Activated CD4-positive, alpha-beta memory T cell treated with anti-CD3 and anti-CD28 coated beads for 36 hours (primary cell): ENCODE data around the gene APP. TPM values are rescaled to one million over a fixed set of nuclear protein-coding genes. Genes with fewer than 3 reads are reported as not detected.

Experiments
- CTCF ChIA-PET: fragments of 350-600 bp; sonication (Branson Sonifier 250); formaldehyde crosslinking; loops from one replicate; lab custom pipeline; 2021; ENCODE audit warnings: antibody characterized with exemption, inconsistent platforms; lab: Charles Lee
- POLR2A ChIA-PET: fragments of 350-600 bp; sonication (Branson Sonifier 250); formaldehyde crosslinking; loops from one replicate; lab custom pipeline; 2021; ENCODE audit warnings: antibody characterized with exemption; lab: Charles Lee
- DNase-seq: peaks from one replicate; pipeline ENCODE4 v3.0.0-alpha.2; 2020
- H3K27ac Mint-ChIP-seq: one replicate; pipeline ENCODE4 v1.8.0; 2021; ENCODE audit warnings: mixed read lengths
- H3K27me3 Mint-ChIP-seq: one replicate; pipeline ENCODE4 v1.8.0; 2021; ENCODE audit warnings: mixed read lengths
- H3K36me3 Mint-ChIP-seq: one replicate; pipeline ENCODE4 v1.8.0; 2021; ENCODE audit warnings: mixed read lengths
- H3K4me1 Mint-ChIP-seq: one replicate; pipeline ENCODE4 v1.8.0; 2021; ENCODE audit warnings: low read depth, mixed read lengths
- H3K4me3 Mint-ChIP-seq: one replicate; pipeline ENCODE4 v1.8.0; 2021; ENCODE audit warnings: mild to moderate bottlenecking, mixed read lengths
- H3K9me3 Mint-ChIP-seq: one replicate; pipeline ENCODE4 v1.8.0; 2021; ENCODE audit warnings: mixed read lengths
- intact Hi-C: fragments of 100-400 bp; cut with micrococcal nuclease; formaldehyde crosslinking; loops from one replicate; pipeline ENCODE4 v1.15.1; 2023
- total RNA-seq, 2 experiments: library from RNA; stranded (reverse); gene quantifications; one replicate each; pipeline ENCODE4 v1.2.3, GENCODE V29; 2021

APP gene
- total RNA-seq, 2 experiments from 2014 or later, result 46.3 to 47.1 TPM

DNA sequence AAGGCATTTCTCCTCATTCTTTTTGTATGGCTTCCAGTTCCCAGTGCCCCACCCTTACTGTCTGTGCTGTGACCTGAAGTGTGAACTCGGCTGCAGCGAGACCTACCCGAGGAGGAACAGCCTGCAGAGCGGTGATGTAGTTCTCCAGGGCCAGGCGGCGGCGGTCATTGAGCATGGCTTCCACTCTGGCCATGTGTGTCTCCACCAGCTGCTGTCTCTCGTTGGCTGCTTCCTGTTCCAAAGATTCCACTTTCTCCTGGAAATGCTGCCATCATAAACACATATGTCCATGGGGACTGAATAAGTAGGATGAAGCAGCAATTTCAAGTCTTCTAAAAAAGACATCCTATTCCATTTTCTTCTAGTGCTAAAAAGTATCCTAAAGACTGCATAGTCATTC, 195.6 kb downstream of the APP start:
- Mint-ChIP-seq H3K9me3 (no peaks in the 10 kb centered on the region), H3K4me1 (peaks cover 10% of the 10 kb centered on the region), H3K36me3 (peaks cover 53% of the 10 kb centered on the region), H3K27me3 (no peaks in the 10 kb centered on the region), H3K4me3 (no peak overlapping the region), H3K27ac (no peak overlapping the region)
- intact Hi-C loops, result loop anchor here (10.0 kb wide), 1 partner anchor 190 kb away; no protein-coding TSS in a partner anchor
- POLR2A ChIA-PET, result no interaction called here
- CTCF ChIA-PET, result no interaction called here
- DNase-seq, result no peak

DNA sequence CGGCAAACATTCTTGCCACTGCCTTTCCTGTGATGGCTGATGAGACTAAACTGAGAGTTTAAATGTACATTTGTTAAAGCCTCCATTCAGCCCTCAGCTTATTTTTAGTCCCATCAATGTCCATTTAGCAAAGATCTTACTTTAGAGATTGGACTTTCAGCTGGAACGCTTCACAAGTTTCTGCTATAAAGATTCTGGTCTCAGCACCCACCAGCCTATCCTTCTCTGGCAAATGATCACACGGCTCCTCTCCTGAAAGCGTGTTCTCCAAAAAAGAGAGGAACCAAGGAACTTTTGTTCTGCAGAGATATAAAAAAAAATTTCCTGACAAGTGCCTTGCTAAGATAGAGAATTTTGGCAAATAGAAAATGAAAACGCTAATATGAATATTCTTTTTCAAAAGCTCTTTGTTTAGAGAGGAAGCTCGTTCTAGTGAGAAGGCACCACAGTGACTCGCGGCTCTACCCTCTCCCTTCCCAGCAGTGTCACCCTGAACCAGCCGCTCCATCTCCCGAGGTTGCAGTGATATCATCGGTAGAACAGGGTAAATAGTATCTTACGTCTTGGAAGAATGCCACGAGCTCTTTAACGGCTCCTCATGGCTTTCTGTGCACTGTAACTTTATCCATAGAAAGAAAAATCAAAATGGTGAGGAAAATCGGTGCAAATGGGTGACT, 200.2 kb downstream of the APP start:
- ChIA-PET POLR2A (no interaction called here), CTCF (no interaction called here)
- Mint-ChIP-seq H3K27me3 (no peaks in the 10 kb centered on the region), H3K4me1 (peaks cover 8% of the 10 kb centered on the region), H3K4me3 (no peak overlapping the region), H3K9me3 (no peaks in the 10 kb centered on the region), H3K27ac (no peak overlapping the region), H3K36me3 (peaks cover 46% of the 10 kb centered on the region)
- intact Hi-C loops, result loop anchor here (10.0 kb wide), 1 partner anchor 194 kb away; no protein-coding TSS in a partner anchor
- no peak for DNase-seq

DNA sequence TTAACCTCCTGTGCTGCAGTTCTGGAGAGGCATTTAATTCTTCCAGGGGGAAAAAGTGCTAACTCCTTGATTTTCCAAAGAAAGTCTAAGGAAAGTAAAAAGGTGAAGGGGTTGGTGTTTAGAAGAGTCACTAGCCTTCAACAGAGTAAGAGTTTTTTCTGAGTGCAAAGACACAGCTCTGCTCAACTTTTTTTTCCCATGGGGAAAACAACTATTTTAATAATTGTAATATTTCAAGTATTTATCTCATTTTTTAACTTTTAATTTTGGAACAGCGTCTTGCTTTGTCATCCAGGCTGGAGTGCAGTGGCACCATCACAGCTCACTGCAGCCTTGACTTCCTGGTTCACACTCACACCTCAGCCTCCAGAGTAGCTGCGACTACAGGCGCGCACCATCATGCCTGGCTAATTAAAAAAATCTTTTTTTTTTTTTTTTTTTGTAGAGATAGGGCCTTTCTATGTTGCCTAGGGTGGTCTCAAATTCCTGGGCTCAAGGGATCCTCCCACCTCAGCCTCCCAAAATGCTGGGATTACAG, 202.6 kb downstream of the APP start:
- H3K4me1 Mint-ChIP-seq, result peaks cover 8% of the 10 kb centered on the region
- no peak for DNase-seq
- peaks cover 32% of the 10 kb centered on the region for H3K36me3 Mint-ChIP-seq
- no peaks in the 10 kb centered on the region for H3K9me3 Mint-ChIP-seq
- no peak overlapping the region for H3K4me3 Mint-ChIP-seq
- H3K27me3 Mint-ChIP-seq, result no peaks in the 10 kb centered on the region
- intact Hi-C loops, result no loop called here
- H3K27ac Mint-ChIP-seq, result no peak overlapping the region
- POLR2A ChIA-PET, result interaction anchor here (0.6 kb wide), 1 partner anchor 59 kb away, joined by 3 read pairs; no protein-coding TSS in a partner anchor
- CTCF ChIA-PET, result no interaction called here

DNA sequence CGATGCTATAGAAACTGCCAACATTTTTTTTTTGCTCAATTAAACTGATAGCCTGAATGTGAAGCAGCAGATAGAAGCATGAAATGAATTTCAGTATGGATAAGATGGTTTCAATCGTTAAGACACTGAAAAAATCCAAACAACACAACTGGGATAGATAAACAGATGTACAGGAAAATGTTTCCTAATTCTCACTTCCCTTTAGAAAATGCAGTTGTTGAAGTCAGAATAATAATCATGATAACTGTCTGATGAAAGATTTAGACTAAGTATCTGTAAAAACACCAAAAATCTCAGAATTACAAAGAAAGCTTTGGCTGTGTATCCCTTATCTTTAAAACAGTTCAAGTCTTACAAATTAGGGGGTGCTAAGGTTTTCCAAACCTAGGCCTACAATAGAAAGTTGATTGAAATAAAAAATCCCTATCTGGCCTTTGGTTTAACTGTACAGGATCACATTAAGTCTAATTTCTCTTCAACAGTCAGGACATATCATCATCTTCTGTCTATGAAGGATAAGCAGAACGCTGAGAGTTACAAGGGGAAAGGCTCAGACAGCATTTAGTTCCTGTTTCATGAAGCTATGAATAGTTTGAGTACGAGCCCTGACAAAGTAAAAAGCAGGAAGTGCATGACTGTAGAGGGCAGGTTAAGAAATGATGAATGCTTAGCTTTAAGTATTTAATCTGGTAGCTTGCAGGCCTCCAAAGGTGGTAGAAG, 203.2 kb downstream of the APP start:
- ChIA-PET CTCF (interaction anchor here (0.5 kb wide), 1 partner anchor 226 kb away, joined by 3 read pairs; no protein-coding TSS in a partner anchor), POLR2A (interaction anchor here (0.6 kb wide), 1 partner anchor 59 kb away, joined by 3 read pairs; no protein-coding TSS in a partner anchor)
- intact Hi-C loops, result no loop called here
- DNase-seq, result no peak
- Mint-ChIP-seq H3K27me3 (no peaks in the 10 kb centered on the region), H3K9me3 (no peaks in the 10 kb centered on the region), H3K4me3 (no peak overlapping the region), H3K27ac (no peak overlapping the region), H3K4me1 (peaks cover 8% of the 10 kb centered on the region), H3K36me3 (peaks cover 28% of the 10 kb centered on the region)

DNA sequence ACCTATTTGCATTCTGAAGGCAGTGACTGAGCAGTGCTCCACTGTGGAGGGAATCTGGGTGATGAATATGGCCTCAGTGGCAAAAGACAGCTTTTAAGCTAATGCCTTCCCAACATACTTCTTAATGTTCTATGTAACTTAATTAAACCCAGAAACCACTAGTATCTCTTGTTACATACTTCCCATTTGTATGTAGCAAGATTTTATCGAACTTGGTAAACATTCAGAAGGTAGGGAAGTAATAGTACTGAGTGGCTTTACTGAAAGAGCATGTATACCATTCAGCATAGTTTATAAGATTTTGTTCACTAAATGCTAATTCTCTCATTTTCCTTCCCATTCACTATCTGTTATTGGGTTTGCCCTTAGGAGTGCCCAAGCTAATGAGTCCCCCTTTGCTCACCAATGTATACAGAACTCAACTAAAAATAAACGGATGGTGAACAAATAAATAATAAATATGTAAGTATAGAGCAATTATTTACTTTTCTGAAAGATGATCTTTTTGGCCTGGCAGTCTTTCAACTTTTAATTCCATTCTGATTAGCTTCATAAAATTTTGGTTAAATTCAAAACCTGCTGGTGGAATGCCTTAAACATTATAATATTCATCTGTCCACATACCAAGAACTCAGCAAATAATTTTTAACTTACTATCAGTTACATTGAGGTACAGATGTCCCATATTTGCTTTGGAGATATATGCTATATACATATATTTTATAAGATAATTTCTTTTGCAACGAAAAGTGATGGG, 204.4 kb downstream of the APP start:
- no peak overlapping the region for H3K27ac Mint-ChIP-seq
- ChIA-PET CTCF (no interaction called here), POLR2A (no interaction called here)
- peaks cover 8% of the 10 kb centered on the region for H3K4me1 Mint-ChIP-seq
- H3K36me3 Mint-ChIP-seq, result peaks cover 17% of the 10 kb centered on the region
- intact Hi-C loops, result no loop called here
- H3K4me3 Mint-ChIP-seq, result no peak overlapping the region
- no peak for DNase-seq
- H3K27me3 Mint-ChIP-seq, result no peaks in the 10 kb centered on the region
- no peaks in the 10 kb centered on the region for H3K9me3 Mint-ChIP-seq

DNA sequence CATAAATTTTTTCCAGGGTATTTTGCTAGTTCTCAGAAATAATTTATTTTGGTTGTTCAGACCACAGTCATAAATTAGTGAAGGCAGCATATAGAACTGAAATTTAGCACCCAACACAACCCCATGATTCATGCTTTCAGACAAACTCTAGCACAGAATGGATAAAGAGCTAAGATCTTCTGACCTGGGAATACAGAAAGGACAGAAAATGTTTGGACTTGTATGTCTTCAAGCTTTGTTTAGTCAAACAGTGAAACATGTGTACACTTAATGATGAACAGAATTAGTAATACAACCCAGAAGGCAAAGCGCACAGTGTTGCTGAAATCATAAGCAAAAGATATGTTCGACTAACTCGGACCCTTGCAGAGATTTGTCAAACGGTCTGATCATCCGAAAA, 205.6 kb downstream of the APP start:
- Mint-ChIP-seq H3K27me3 (no peaks in the 10 kb centered on the region), H3K36me3 (peaks cover 9% of the 10 kb centered on the region), H3K4me1 (peaks cover 8% of the 10 kb centered on the region), H3K4me3 (no peak overlapping the region), H3K9me3 (no peaks in the 10 kb centered on the region), H3K27ac (no peak overlapping the region)
- POLR2A ChIA-PET, result no interaction called here
- intact Hi-C loops, result no loop called here
- DNase-seq, result no peak
- CTCF ChIA-PET, result no interaction called here

DNA sequence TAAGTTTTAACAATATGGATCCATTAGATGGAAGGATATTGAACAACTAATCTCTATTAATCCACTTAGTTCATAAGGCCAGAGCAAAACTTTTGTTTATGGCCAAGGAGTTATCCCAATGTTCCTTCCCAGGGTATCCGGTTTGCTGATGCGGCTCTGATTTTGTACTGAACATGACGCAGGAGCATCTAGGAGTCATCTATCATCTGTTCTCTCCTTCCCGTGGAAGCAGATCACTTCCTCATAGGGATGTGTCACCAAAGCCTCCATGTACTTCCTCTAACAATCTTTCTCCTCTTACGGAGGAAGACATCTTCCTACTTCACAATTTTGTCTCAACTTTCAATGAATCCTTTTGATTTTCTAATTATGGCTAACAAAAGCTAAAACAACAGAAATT, 206.6 kb downstream of the APP start:
- POLR2A ChIA-PET, result no interaction called here
- Mint-ChIP-seq H3K9me3 (no peaks in the 10 kb centered on the region), H3K36me3 (peaks cover 9% of the 10 kb centered on the region), H3K4me1 (peaks cover 8% of the 10 kb centered on the region), H3K27ac (no peak overlapping the region), H3K27me3 (no peaks in the 10 kb centered on the region), H3K4me3 (no peak overlapping the region)
- CTCF ChIA-PET, result no interaction called here
- intact Hi-C loops, result no loop called here
- DNase-seq, result no peak

DNA sequence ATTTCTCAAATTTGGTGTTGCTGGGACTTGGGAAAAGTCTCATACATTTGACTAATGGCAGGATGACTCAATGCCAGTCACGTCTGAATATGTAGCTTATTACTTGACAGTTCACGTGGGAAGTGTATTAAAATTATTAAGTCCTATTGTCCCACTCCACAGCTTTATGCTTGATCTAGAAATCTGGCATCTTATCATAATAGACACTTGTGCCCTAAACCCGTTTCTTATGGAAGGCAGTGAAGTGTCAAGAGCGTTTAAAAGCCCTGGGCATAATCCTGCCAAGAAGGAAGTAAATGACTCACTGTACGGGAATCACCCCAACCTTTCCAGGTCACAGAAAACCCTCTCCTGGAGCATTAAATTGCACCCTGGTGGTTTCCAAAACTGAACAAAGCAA, 207.4 kb downstream of the APP start:
- no peak for DNase-seq
- H3K27ac Mint-ChIP-seq, result no peak overlapping the region
- intact Hi-C loops, result no loop called here
- POLR2A ChIA-PET, result no interaction called here
- H3K27me3 Mint-ChIP-seq, result no peaks in the 10 kb centered on the region
- CTCF ChIA-PET, result no interaction called here
- H3K4me1 Mint-ChIP-seq, result peaks cover 5% of the 10 kb centered on the region
- no peaks in the 10 kb centered on the region for H3K9me3 Mint-ChIP-seq
- H3K4me3 Mint-ChIP-seq, result no peak overlapping the region
- peaks cover 6% of the 10 kb centered on the region for H3K36me3 Mint-ChIP-seq

DNA sequence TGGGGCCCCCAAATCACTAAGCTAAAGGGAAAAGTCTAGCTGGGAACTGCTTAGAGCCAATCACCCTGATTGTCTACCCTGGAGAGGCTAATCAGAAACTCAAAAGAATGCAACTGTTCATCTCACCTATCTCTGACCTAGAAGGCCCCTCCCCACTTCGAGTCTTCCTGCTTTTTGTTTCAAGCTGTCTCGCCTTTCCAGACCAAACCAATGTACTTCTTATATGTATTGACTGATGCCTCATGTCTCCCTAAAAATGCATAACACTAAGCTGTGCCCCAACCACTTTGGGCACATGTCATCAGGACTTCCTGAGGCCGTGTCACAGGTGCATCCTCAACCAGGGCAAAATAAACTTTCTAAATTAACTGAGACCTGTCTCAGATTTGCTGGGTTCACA, 209.5 kb downstream of the APP start:
- no peaks in the 10 kb centered on the region for H3K9me3 Mint-ChIP-seq
- intact Hi-C loops, result no loop called here
- no peak overlapping the region for H3K27ac Mint-ChIP-seq
- H3K27me3 Mint-ChIP-seq, result no peaks in the 10 kb centered on the region
- no peak overlapping the region for H3K4me3 Mint-ChIP-seq
- ChIA-PET POLR2A (no interaction called here), CTCF (no interaction called here)
- no peak for DNase-seq
- H3K4me1 Mint-ChIP-seq, result no peaks in the 10 kb centered on the region
- peaks cover 7% of the 10 kb centered on the region for H3K36me3 Mint-ChIP-seq

DNA sequence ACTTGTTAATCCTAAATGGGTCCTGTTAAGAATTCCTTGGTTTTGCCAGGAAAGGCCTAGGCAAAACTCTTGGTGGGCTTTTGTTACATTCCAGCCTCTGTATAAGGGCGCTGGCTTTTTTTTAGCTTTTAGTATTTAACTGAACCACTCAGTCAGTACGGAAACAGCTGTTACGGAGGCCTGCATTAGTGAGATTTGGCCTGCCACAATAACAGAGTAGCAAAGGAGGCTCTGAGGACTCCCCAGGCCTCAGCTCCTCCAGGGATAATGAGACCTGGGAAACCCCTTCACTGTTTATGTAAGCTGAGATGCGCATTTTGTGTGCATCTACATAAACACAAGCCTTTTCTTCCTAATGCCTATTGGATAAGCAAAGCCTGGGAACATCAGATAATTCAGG, 210.2 kb downstream of the APP start:
- CTCF ChIA-PET, result no interaction called here

DNA sequence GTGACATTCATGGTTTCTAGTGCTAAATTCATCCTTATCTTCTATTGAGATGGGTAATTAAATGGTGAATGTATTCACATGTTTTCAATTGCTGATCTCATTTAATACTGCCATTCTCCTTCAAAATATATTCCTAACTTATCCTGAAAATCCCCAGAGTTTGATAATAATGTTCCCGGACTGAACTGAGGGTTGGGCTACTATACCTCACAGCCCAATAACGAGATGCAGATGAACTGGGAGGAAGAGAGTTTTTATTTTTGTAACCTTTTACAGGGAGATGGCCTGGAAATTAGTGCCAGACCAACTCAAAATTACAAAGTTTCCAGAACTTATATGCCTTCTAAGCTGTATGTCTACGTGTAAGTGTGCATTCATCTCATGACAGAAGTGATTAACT, 210.8 kb downstream of the APP start:
- intact Hi-C loops, result no loop called here
- no peaks in the 10 kb centered on the region for H3K4me1 Mint-ChIP-seq
- no peaks in the 10 kb centered on the region for H3K9me3 Mint-ChIP-seq
- POLR2A ChIA-PET, result no interaction called here
- H3K36me3 Mint-ChIP-seq, result peaks cover 7% of the 10 kb centered on the region
- DNase-seq, result no peak
- CTCF ChIA-PET, result no interaction called here
- H3K27me3 Mint-ChIP-seq, result no peaks in the 10 kb centered on the region
- no peak overlapping the region for H3K27ac Mint-ChIP-seq
- no peak overlapping the region for H3K4me3 Mint-ChIP-seq

More for the DNA sequence above, 210.2 kb downstream of the APP start:
- Mint-ChIP-seq H3K27ac (no peak overlapping the region), H3K4me1 (no peaks in the 10 kb centered on the region), H3K4me3 (no peak overlapping the region), H3K27me3 (no peaks in the 10 kb centered on the region), H3K9me3 (no peaks in the 10 kb centered on the region), H3K36me3 (peaks cover 9% of the 10 kb centered on the region)
- POLR2A ChIA-PET, result no interaction called here
- intact Hi-C loops, result no loop called here
- DNase-seq, result no peak
